ENCODE results near the gene ANKLE1. TPM values are rescaled to one million over a fixed set of nuclear protein-coding genes. Genes with fewer than 3 reads are reported as not detected.
"Not testable (repeated sequence)": the region's sequence is repeated elsewhere in the genome, so short reads cannot be mapped to it uniquely, and the experiment has no call there.

The ANKLE1 gene
- total RNA-seq, 1 donor from 2014 or later, result 0.94 TPM

DNA sequence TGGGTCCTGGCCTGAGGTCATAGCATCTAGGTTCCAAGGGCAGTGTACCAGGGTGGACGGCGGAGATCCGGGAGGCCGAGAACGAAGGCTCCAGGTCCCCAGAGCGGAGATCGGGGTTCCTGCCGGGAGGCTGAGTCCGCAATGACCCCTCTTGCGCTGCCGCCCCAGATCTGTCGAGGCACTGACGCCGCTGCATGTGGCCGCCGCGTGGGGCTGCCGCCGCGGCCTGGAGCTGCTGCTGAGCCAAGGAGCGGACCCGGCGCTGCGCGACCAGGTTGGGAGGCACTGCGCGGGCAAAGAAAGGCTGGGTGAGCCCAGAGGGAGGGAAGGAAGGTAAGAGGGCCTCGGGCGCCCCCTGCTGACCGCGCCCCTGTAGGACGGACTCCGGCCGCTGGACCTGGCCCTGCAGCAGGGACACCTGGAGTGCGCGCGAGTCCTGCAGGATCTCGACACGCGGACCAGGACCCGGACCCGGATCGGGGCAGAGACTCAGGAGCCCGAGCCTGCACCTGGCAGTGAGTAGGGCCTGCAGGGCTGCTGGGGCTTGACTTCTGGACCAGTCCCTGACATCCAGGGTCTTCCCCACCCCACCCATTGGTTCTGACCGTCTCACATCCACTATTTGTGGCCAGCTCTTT lies 906 bp downstream of the ANKLE1 start:
- DNase-seq, result peak; percentile 60

GRCh38 chr19:17283504-17283996 lies 1.8 kb downstream of the ANKLE1 start:
- DNase-seq, result no peak

DNA sequence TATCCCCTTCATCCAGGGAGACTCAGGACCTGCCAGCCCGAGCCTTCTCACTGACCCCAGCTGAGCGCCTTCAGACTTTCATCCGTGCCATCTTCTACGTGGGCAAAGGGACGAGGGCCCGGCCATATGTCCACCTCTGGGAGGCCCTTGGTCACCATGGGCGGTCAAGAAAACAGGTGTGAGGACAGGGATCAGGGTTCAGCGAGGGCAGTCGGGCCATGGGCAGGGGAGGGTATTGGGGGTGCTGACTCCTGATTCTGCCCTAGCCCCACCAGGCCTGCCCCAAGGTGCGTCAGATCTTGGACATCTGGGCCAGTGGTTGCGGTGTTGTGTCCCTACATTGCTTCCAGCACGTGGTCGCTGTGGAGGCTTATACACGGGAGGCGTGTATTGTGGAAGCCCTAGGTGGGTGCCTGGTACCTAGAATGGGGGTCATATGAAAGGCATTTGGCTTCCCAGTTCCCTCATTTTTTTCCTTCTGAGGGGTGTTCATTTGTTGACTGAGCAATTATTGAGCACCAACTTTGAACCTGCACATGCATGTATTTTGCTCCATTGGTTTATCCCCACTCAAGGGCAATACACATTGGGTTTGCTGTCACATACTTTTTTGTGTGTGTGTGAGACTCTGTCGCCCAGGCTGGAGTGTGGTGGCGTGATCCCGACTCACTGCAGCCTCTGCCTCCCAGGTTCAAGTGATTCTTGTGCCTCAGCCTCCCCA lies 3.9 kb downstream of the ANKLE1 start:
- no peak for DNase-seq

- no peak for DNase-seq
Measured at GRCh38 chr19:17286263-17286662, 4.6 kb downstream of the ANKLE1 start.

DNA sequence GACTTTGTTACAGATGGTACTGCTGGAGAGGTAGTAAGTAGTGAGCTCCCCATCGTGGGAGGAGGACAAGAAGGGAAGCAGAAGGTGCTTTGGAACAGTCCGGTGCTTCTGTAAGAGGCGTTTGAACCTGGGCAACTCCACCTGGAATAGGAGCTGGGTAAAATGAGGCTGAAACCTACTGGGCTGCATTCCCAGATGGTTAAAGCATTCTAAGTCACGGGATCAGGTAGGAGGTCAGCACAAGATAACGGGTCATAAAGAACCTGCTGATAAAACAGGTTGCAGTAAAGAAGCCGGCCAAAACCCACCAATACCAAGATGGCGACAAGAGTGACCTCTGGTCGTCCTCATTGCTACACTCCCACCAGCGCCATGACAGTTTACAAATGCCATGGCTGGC lies 5.1 kb downstream of the ANKLE1 start:
- DNase-seq, result no peak

DNA sequence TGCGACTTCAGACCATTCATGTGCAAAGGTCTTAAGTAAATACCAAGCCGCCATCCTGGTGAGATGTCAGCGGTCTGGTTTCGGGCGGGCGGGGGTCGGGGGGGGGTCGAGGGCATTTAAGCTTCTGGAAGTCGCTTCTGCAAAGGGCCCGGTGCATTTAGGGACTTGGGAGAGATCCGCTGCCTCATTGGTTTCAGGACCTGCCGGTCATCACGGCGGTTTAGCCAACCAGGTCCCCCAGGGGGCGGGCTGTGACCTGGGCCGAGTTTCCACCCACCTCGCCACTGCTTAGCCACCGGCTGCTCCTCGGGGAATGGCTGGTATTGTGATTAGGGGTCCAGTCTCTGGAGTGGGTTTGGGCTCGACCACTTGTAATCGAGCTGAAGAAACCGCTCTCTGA lies 7.8 kb downstream of the ANKLE1 start:
- DNase-seq, result no peak

GRCh38 chr19:17292301-17293074 lies 10.8 kb downstream of the ANKLE1 start:
- no peak for DNase-seq

DNA sequence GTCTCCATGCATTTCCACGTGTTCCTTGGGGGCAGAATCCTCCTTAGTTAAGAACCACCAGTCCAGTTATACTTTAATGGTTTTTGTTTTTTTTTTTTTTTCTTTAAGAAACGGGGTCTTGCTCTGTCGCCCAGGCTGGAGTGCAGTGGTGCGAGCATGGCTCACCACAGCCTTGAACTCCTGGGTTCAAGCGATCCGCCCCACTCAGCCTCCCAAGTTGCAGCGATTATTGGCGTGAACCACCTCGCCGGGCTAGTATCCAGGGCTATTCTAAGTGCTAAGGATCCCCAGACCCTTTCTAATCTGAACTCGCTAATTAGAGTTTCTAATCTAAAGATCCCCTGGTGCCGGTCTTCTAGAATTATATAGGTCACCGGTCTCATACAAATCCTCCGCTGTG lies 11.9 kb downstream of the ANKLE1 start:
- no peak for DNase-seq

DNA sequence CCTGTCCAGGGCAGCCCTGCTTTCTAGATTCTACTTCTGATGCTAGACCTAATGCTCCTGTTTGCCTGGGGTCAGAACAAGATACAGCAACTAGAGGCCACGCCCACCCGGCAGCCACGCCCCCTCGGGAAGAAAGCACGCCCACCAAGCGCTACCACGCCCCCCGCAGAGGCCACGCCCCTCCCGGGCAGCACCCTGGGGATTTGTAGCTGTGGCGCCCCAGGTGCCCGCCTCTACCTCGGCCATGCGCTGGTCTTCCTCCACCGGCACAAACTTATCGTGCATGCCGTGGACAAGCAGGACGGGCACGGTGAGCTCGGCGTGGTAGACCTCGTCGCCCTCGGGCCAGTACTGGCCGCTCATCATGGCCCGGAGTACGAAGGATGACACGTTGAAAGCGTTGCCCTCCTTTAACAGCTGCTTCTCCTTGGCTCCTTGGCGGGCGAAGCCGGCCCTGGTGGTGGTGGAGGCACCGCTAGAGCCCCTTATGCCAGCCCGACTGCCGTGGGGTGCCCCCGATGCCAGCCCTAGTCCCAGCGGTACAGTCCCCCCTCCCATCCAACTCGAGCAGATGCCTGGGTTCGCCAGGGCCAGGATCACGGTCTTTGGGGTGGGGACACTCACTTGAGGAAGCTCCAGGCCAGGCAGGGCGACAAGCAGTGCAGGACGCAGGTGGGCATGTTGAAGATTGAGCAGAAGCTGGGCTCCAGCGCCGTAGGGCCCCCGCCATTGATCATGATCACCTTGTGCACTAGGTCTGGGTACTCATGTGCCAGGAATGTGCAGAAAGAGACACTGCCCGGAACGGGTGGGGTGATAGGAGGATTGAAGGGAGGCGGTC lies 12.6 kb downstream of the ANKLE1 start:
- DNase-seq, result no peak

GRCh38 chr19:17295551-17295950 lies 13.8 kb downstream of the ANKLE1 start:
- not testable (repeated sequence) for DNase-seq

DNA sequence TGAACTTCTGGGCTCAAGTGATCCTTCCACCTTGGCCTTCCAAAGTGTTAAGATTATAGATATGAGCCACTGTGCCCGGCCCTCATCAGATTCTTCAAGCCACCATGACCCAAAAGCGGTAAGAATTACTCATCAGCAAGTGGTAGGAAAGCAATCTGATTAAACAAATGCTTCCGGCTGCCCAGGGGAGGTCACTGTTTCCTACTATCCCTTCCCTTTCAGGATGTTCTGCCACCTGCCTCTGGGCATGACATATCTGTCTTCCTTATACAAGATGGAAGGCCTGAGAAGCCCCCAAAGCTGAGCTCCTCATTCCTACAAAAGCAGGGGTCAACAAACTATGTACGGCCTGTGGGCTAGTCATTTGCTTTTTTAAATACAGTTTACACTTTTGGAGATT lies 14.6 kb downstream of the ANKLE1 start:
- DNase-seq, result no peak

GRCh38 chr19:17296976-17297375 lies 15.3 kb downstream of the ANKLE1 start:
- no peak for DNase-seq

DNA sequence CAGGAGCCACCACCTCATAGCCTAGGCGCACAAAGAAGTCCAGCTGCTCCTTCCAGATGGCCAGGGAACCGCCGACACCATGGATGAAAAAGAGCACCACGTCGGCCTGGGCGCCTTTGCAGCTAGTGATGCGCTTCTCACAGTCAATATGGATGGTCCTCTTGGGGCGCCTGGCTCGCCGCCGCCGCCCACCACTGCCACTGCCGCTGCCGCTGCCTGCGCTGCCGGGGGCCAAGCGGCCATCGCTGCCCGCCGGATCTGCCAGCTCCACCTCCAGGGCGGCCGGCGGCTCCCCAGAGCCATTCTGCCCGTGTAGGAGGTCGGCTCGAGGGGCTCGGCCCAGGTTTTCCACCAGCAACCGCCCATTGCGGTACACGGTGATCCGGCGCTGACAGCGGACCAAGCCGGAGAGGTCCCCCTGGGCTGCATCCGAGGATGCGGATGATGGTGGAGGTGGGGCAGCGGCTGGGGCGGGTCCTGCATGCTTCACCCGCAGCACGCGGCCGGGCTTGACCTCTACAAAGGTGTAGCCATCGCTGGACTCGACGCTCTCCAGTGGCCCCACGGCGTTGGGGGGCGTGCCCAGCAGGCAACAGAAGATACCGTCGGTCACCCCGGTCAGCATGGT lies 19.4 kb downstream of the ANKLE1 start:
- no peak for DNase-seq

DNA sequence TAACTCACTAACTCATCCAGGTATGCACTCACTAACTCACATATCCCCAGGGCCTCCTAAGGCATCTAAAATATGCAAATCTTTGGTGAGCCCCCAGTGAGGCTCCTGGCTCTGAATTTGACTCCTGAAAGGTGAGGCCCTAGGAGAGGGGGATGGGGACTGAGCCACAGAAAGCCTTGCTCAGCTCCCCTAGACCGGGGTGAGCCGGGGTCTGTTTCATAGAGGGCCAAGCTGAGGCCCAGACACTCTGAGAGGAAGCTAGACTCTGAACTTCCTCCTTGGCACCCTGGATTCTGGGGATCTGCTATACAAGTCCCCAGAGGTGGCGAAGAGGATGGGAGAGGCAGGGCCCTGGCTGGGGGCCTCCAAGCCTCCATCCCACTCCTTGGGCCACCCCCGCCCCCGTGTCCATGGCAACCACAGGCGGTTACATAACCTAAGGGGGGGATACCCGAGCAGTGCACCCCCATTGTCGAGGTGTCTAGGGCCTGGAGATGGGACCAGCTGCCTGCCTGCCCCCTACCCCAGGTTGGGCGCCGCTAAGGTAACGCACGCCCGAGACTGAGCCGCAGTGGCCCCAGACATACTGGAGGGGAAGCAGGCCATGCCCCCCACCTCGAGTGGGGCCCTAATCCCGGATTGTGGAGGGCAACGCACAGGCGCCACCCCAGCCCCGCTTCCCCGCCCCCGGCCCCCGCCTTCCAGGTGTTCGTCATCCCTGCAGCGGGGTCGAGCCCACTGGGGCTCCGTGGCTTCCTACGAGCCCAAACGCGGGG lies 20.9 kb downstream of the ANKLE1 start:
- no peak for DNase-seq

DNA sequence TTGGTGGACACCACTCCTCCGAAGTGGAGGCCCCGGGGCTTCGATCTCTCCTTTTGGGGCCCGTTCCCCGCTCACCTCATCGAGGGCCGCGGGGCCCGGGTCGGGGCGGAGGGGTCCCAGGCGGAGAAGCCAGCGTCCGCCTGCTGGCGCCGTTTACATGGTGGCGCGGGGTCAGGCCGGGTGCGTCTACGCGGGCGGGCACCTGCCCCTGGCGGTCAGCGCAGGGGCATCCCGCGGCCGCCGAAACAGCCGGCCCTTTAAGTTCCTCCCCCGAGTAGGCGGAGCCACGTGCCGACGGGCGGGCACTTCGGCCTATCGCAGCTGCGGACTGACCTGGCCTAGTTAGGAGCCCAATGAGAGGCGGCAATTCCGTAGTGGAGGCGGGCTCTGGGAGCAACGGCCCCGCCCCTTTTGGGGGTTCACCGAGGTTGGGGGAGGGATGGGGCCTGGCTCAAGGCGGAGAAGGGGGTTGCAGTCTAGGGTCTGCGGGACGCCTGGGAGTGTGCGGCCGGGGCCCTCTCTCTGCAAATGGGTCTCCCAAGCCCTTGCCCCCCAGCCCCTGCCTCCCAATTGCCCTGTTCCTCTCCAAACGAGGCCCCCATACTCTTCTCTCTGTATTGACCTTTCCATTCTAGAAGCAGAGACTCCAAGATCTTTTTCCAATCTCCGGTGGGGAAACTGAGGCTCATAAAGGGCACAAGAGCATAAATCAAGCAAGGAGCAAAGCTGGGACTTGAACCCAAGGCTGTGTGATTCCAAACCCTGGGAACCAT lies 21.7 kb downstream of the ANKLE1 start, which contains the start of gene ABHD8:
Gene ABHD8, minus strand, starts transcription at position 259 of the 773 bp plus-strand sequence. CDS start 1,809 bp downstream, outside the sequence.
- peak; percentile 93 for DNase-seq

DNA sequence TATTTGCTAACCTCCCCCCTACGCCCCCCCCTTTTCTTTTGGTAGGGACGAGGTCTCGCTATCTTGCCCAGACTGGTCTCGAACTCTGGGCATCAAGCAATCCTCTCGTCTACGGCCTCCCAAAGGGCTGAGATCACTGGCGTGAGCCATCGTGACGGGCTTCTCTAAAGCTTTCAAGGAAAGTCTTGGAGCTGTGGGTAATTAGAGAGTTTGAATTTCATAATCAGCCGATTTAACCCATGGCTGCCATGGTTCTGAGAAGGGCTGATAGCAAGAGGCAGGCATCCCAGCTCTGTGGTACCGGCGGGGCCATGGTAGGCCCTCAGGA lies 22.2 kb downstream of the ANKLE1 start:
- DNase-seq, result no peak

GRCh38 chr19:17304386-17305215 lies 22.9 kb downstream of the ANKLE1 start:
- DNase-seq, result no peak

DNA sequence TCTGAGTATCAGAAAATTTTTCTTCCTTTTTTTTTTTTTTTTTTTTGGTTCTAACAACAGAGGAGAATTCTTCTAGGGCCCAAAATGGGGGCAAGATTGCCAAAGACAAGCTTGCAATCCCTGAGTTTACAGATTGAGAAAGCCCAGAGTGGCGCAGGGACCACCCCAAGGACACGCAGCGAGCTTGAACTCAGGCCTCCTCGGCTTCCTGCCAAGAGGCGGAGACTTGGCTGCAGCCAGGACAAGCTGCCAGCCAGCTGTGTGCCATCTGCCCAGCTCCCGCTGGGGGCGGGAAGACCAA lies 23.5 kb downstream of the ANKLE1 start:
- DNase-seq, result no peak

DNA sequence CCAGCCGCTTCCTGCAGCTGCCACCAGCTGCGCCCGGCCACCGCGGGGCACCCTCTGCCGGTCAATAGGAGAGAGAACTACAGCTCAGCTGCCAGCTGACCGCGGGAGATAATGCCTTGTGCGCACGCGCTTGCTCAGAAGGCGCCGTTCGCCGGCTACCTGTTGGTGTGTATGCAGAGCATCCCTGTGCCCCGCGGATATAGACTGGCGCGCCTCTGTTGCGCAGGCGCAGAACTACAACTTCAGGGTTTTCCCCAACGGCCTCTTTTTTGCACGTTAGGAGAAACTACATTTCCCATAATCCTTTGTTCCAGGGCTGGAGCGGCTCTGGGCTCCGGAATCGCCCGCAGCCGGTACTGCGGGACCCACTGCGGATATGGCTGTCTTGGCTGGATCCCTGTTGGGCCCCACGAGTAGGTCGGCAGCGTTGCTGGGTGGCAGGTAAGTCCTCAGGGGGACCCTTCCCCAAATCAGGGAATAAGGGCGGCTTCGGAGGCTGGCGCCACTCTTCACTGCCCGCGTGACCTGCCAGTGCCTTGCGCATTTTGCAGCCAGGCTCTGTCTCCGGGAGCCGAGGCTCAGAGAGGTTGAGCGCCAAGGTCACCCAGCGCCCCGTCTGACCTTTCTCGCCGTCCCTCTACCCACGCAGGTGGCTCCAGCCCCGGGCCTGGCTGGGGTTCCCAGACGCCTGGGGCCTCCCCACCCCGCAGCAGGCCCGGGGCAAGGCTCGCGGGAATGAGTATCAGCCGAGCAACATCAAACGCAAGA lies 24.0 kb downstream of the ANKLE1 start, which contains the start of gene MRPL34:
Gene MRPL34, plus strand, starts transcription at position 356 of the 768 bp plus-strand sequence. Its CDS starts 21 bp downstream, at position 377.
- DNase-seq, result peak; percentile 95

Data from occipital lobe (tissue), 2 donors.